Measurements from ENCODE around the gene PEX6.

PEX6 gene

DNA sequence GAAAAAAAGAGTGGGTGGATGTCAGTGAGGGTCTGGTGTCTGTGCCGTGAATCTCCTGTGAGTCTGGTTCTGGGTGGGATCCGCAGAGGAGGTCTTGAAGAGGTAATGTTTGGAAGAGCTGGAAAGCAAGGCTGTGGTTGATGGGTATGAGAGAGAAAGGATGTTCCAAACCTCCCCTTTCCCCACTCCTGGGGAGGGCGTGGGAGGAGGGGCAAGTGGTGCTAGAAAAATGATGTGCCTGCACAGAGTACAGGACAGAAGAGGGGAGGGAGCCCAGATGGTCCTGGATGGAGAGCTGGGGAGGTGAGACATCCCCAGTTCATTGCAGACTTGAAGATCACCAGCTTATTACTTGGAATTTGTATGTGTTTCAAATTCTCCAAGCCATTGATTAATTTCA, 46.6 kb downstream of the PEX6 start:
- no peak for DNase-seq

DNA sequence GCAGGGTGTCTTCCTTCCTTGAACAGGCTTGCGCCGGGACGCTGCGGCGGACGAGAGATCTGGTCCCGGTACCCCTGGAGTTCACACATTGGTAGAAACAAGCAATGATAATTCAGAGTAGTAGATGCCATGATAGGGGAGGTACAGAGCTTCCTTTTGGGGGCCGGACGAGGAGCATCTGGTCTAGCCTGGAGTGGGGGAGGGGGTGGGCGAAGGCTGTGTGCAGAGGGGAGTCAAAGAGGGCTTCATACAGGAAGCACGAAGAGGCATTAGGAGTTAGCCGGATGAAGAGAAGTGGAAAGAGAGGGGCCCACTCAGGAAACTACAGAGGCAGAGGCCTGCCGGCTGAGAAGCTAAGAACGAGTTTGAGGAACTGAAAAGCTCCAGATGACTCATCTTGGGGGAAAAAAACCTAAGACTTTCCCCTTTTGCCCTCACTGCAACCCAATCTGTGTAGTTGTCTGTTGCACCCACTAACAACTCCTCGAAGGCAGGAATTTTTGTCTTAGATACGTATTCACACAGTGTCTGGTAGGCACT, 49.1 kb downstream of the PEX6 start:
- DNase-seq: peak; percentile 75

DNA sequence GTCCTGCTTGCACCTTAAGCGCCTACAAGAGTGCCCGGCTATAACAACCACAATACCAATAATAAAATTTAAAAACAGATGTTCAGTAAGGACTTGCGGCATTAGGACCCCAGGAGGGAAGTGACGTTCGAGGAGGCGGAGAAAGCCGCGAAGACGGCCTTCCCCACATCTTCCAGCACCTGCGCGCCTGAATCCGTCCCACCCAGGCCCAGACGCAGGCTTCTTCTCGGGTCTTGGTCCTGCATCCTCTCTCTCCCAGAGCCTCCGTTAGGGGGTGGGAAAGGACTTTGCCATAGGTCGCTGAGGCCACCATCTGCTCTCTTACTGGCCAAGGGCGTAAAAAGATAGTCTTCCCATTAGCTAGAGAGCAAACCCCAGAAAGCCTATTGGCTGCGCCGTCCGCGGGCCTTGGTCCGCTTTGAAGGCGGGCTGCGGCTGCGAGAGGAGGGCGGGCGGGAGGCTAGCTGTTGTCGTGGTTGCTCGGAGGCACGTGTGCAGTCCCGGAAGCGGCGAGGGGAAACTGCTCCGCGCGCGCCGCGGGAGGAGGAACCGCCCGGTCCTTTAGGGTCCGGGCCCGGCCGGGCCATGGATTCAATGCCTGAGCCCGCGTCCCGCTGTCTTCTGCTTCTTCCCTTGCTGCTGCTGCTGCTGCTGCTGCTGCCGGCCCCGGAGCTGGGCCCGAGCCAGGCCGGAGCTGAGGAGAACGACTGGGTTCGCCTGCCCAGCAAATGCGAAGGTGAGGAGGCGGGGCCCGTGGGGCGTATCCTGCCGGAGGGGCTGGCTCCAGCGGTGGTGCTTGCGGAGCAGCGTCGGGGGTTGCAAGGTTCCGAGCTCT, 49.8 kb downstream of the PEX6 start, which contains the start of gene CNPY3:
TSS of gene CNPY3 (plus strand) at position 495 of the 835 bp plus-strand sequence. CDS start at position 586, 91 bp downstream.
- peak; percentile 98 for DNase-seq

DNA sequence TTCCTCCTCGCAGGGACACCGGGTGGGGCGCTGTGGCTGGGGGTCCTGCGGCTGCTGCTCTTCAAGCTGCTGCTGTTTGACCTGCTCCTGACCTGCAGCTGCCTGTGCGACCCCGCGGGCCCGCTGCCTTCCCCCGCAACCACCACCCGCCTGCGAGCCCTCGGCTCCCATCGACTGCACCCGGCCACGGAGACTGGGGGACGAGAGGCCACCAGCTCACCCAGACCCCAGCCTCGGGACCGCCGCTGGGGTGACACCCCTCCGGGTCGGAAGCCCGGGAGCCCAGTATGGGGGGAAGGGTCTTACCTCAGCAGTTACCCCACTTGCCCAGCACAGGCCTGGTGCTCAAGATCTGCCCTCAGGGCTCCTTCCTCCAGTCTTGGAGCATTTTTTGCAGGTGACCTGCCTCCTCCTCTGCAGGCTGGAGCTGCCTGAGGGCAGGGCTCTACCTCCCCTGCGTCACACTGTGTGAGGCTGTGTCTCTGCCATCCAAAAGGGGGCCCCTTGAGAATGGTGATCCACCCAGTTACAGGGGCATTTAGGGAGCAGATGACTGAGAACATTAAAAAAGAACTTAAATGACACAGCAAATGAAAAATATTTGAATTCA, 53.6 kb downstream of the PEX6 start:
- DNase-seq: no peak

DNA sequence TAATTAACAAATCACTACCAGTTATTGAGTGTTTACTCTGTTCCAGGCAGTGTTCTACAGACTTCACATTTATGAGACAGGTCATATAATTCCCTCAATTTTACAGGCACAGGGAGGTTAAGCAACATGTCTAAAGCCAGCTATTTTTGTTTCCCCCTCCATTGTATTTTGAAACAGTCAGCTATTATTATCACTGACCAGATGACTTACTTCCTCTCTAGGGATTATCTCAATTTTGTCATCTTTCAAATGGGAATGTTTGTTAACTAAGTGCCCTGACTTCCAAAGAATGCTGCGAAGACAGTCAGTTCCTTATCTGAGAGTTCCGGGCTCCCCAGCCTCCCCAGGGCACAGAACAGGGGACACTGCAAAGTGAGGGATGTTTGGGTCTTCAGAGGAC, 55.3 kb downstream of the PEX6 start:
- DNase-seq: no peak

DNA sequence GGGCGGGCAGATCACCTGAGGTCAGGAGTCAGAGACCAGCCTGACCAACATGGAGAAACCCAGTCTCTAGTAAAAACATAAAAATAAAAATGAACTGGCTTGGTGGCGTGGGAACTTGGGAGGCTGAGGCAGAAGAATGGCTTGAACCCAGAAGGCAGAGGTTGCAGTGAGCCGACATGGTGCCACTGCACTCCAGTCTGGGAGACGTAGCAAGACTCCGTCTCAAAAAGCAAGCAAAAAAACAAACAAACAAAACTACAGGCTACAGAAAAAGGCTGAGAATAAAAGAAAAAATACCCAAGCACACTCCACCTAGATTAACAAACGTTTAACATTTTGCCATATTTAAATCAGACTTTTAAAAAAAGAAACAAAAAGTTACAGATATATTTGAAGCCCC, 57.2 kb downstream of the PEX6 start:
- no peak for DNase-seq

DNA sequence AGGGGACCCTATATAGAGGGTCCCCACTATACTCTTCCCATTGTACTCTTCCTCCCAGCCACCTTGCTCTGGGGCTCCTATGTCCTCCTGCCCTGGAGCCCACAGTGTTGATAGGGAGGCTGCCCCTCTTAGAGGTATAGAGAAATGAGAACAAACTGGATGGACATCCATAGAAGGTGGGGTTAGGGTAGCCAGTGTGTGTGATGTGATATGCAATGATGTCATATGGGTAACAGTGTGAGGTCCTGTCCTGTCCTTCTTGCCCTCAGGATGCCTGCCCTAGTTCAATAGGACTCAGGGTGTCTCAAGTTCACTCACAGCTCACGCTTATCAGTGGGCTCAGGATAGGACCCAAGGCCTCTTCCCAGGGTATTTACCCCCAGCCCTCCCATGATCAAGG, 62.7 kb downstream of the PEX6 start:
- no peak for DNase-seq

DNA sequence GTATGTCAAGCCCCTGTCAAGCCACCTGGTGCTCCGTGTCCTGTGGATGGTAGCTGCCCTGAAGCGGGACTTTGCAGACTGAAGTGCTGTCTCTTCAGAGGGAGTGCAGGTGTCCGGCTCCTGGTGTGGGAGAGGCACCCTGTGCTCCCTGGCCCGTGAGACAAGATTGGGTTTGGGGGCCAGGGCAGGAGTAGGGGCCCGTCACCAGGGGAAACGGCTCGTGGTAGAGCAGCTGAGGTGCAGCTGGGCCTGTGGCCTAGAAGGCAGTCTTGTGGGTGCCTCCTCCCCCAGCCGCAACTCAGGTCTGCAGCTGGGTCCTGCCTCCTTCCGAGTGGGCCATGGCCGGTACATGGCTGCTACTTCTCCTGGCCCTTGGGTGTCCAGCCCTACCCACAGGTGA, 63.2 kb downstream of the PEX6 start, which contains the start of gene PTCRA:
TSS of gene PTCRA (plus strand) at position 322 of the 400 bp plus-strand sequence. CDS start at position 339, 17 bp downstream.
- DNase-seq: no peak

DNA sequence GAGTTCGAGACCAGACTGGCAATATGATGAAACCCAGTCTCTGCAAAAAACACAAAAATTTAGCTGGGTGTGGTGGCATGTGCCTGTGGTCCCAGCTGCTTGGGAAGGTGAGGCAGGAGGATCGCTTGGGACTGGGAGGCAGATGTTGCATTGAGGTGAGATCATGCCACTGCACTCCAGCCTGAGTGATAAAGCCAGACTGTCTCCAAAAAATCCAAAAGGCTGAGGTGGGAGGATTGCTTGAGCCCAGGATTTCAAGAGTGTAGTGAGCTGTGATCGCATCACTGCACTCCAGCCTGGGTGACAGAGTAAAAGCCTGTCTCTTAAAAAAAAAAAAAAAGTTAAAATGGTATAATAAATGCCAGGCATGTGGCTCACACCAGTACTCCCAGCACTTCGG, 64.4 kb downstream of the PEX6 start:
- DNase-seq: no peak

Measured in fibroblast of skin of right quadriceps (primary cell).